ENCODE results near the gene CNNM1.
A peak's percentile ranks its signal among the peaks of the same experiment; 100 is the strongest.

DNA sequence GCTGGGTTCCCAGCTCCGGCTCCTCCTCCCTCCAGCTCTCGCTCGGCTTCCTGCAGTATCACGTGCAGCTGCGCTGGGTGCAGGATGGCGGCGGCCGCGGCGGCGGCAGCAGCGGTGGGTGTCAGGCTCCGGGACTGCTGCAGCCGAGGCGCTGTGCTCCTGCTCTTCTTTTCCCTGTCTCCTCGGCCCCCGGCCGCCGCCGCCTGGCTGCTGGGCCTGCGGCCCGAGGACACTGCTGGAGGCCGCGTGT is at the start of gene CNNM1:
- TF ChIP-seq L3MBTL2 (conservative IDR thresholded peaks at IDR 0.05) (peak; percentile 76), SUZ12 (IDR thresholded peaks at IDR 0.05) (no peak), FOXK2 (IDR thresholded peaks at IDR 0.05) (no peak), BHLHE40 (IDR thresholded peaks at IDR 0.05; ENCODE audit: borderline replicate concordance) (no peak), SP1 (IDR thresholded peaks at IDR 0.05) (no peak)

Data from HEK293T (cell line).